Naive thymus-derived CD4-positive, alpha-beta T cell (primary cell): ENCODE measurements around the gene SPART. TPM values are rescaled to one million over a fixed set of nuclear protein-coding genes. Genes with fewer than 3 reads are reported as not detected.

Experiments used
- ATAC-seq: fragments of 150-1000 bp; cut with Tn5 transposase; 2 replicates; pipeline ENCODE4 v1.10.0; 2021; ENCODE audit warnings: mild to moderate bottlenecking, moderate library complexity
- CTCF ChIA-PET: fragments of 350-600 bp; sonication (Branson Sonifier 250); formaldehyde crosslinking; loops from one replicate; lab custom pipeline; 2021; ENCODE audit warnings: antibody characterized with exemption; lab: Charles Lee
- POLR2A ChIA-PET: fragments of 350-600 bp; sonication (Branson Sonifier 250); formaldehyde crosslinking; loops from one replicate; lab custom pipeline; 2021; ENCODE audit warnings: antibody characterized with exemption, inconsistent platforms; lab: Charles Lee
- DNase-seq, 9 donors: peaks; one replicate each; pipeline versions ENCODE4 v3.0.0 to v3.0.0-alpha.2; 2020 to 2022; ENCODE audit warnings: mixed read lengths in 1 of 9
- H3K27ac ChIP-seq: one replicate; pipeline ENCODE4 v1.7.0; 2013; ENCODE audit warnings: mild to moderate bottlenecking, low read depth, low read length, moderate library complexity
- H3K27me3 ChIP-seq, 2 donors: one replicate each; pipeline ENCODE4 v1.7.0; 2013; ENCODE audit warnings: low read length in 2 of 2, mild to moderate bottlenecking in 2 of 2, moderate library complexity in 2 of 2; ENCODE audit not compliant: control insufficient read depth in 2 of 2, insufficient read depth in 2 of 2
- H3K36me3 ChIP-seq, 3 experiments: 1 replicate in 2 of 3; 2 replicates in 1 of 3; pipeline ENCODE4 v1.7.0; 2013; ENCODE audit warnings: low read length in 3 of 3, mild to moderate bottlenecking in 3 of 3, moderate library complexity in 1 of 3; ENCODE audit not compliant: insufficient read depth in 3 of 3, control insufficient read depth in 2 of 3
- H3K4me1 ChIP-seq, 2 donors: one replicate each; pipeline ENCODE4 v1.7.0; 2013; ENCODE audit warnings: low read length in 2 of 2, mild to moderate bottlenecking in 2 of 2, moderate library complexity in 1 of 2; ENCODE audit not compliant: control insufficient read depth in 2 of 2, insufficient read depth in 2 of 2
- H3K4me3 ChIP-seq: 2 replicates; pipeline ENCODE4 v1.7.0; 2013; ENCODE audit warnings: mild to moderate bottlenecking, low read length
- H3K9me3 ChIP-seq, 3 experiments: 1 replicate in 2 of 3; 2 replicates in 1 of 3; pipeline ENCODE4 v1.7.0; 2013; ENCODE audit warnings: low read length in 3 of 3; ENCODE audit not compliant: control insufficient read depth in 2 of 3
- H3K27ac Mint-ChIP-seq, 9 donors: one replicate each; pipeline ENCODE4 v1.8.0; 2020 to 2022; ENCODE audit warnings: mixed read lengths in 9 of 9, mild to moderate bottlenecking in 8 of 9, moderate library complexity in 5 of 9, inconsistent platforms in 2 of 9
- H3K27me3 Mint-ChIP-seq, 5 donors: one replicate each; pipeline ENCODE4 v1.8.0; 2021 to 2022; ENCODE audit warnings: mixed read lengths in 5 of 5, mild to moderate bottlenecking in 1 of 5
- H3K36me3 Mint-ChIP-seq, 5 donors: one replicate each; pipeline ENCODE4 v1.8.0; 2020 to 2022; ENCODE audit warnings: mixed read lengths in 5 of 5, mild to moderate bottlenecking in 3 of 5, inconsistent platforms in 1 of 5
- H3K4me1 Mint-ChIP-seq, 7 donors: one replicate each; pipeline ENCODE4 v1.8.0; 2020 to 2022; ENCODE audit warnings: mixed read lengths in 7 of 7, mild to moderate bottlenecking in 3 of 7, inconsistent platforms in 1 of 7
- H3K4me3 Mint-ChIP-seq, 10 donors: one replicate each; pipeline ENCODE4 v1.8.0; 2020 to 2022; ENCODE audit warnings: mild to moderate bottlenecking in 10 of 10, mixed read lengths in 10 of 10, moderate library complexity in 6 of 10, inconsistent platforms in 2 of 10
- H3K9me3 Mint-ChIP-seq, 11 donors: one replicate each; pipeline ENCODE4 v1.8.0; 2020 to 2022; ENCODE audit warnings: mixed read lengths in 11 of 11, mild to moderate bottlenecking in 4 of 11, inconsistent platforms in 1 of 11, moderate library complexity in 1 of 11
- intact Hi-C, 2 donors: fragments of 100-400 bp; cut with micrococcal nuclease; formaldehyde crosslinking; loops; one replicate each; pipeline ENCODE4 v1.15.1; 2023
- polyA plus RNA-seq, 2 donors: library from polyadenylated mRNA; unstranded; fragments of 300-500 nt; fragmentation: Illumina TruSeq; gene quantifications; one replicate each; pipeline ENCODE4 v1.2.3, GENCODE V29; 2021
- total RNA-seq, 6 experiments: library from RNA in 5 of 6; stranded (reverse) in 5 of 6; gene quantifications; 1 replicate in 5 of 6; 2 replicates in 1 of 6; pipeline ENCODE4 v1.2.3 and lab custom pipeline; 2021 to 2026

SPART gene
- total and polyA plus RNA-seq, 7 experiments from 2014 or later, result 24.8 to 67.5 (median 39.6) TPM

GRCh38 chr13:36275190-36276002, 70.8 kb downstream of the SPART start:
- ATAC-seq (no peak), DNase-seq (no peak)
- ChIA-PET CTCF (interaction anchor here (1.1 to 1.3 kb wide), 2 partner anchors 11 to 12 kb away, joined by 3 to 4 read pairs; no protein-coding TSS in a partner anchor), POLR2A (no interaction called here)
- H3K27me3 Mint-ChIP-seq, result peaks cover 0 to 17% (median 10%) of the 10 kb centered on the region in 5 donors
- no peak overlapping the region for H3K27ac Mint-ChIP-seq
- H3K4me3 ChIP-seq, result no peak overlapping the region
- no peaks in the 10 kb centered on the region for H3K4me1 Mint-ChIP-seq
- H3K27ac ChIP-seq, result no peak overlapping the region
- intact Hi-C loops, result no loop called here
- no peak overlapping the region for H3K4me3 Mint-ChIP-seq
- no peaks in the 10 kb centered on the region for H3K9me3 ChIP-seq
- no peaks in the 10 kb centered on the region for H3K27me3 ChIP-seq
- no peaks in the 10 kb centered on the region for H3K4me1 ChIP-seq
- H3K9me3 Mint-ChIP-seq, result no peaks in the 10 kb centered on the region
- no peaks in the 10 kb centered on the region for H3K36me3 Mint-ChIP-seq
- no peaks in the 10 kb centered on the region for H3K36me3 ChIP-seq

- ATAC-seq, result no peak
- Mint-ChIP-seq H3K27ac (no peak overlapping the region), H3K27me3 (peaks cover 3 to 19% (median 6%) of the 10 kb centered on the region in 5 donors), H3K4me3 (no peak overlapping the region), H3K4me1 (no peaks in the 10 kb centered on the region), H3K36me3 (no peaks in the 10 kb centered on the region), H3K9me3 (no peaks in the 10 kb centered on the region)
- ChIA-PET POLR2A (no interaction called here), CTCF (interaction anchor here (0.5 to 1.5 kb wide), 2 partner anchors 14 to 77 kb away, joined by 4 read pairs; no protein-coding TSS in a partner anchor)
- intact Hi-C loops, result no loop called here
- H3K4me1 ChIP-seq, result no peaks in the 10 kb centered on the region
- no peaks in the 10 kb centered on the region for H3K36me3 ChIP-seq
- no peak for DNase-seq
- no peak overlapping the region for H3K27ac ChIP-seq
- no peak overlapping the region for H3K4me3 ChIP-seq
- no peaks in the 10 kb centered on the region for H3K9me3 ChIP-seq
- no peaks in the 10 kb centered on the region for H3K27me3 ChIP-seq
Observed at GRCh38 chr13:36273431-36273830, 72.8 kb downstream of the SPART start.

- DNase-seq, result no peak
- H3K4me3 Mint-ChIP-seq, result no peak overlapping the region
- H3K27ac Mint-ChIP-seq, result no peak overlapping the region
- no peak overlapping the region for H3K27ac ChIP-seq
- no peak for ATAC-seq
- no peaks in the 10 kb centered on the region for H3K36me3 Mint-ChIP-seq
- no peaks in the 10 kb centered on the region for H3K9me3 ChIP-seq
- no peak overlapping the region for H3K4me3 ChIP-seq
- ChIA-PET CTCF (no interaction called here), POLR2A (no interaction called here)
- no peaks in the 10 kb centered on the region for H3K4me1 ChIP-seq
- no peaks in the 10 kb centered on the region for H3K36me3 ChIP-seq
- H3K4me1 Mint-ChIP-seq, result no peaks in the 10 kb centered on the region
- peaks cover 0 to 3% (median 0%) of the 10 kb centered on the region in 11 donors for H3K9me3 Mint-ChIP-seq
- H3K27me3 Mint-ChIP-seq, result peaks cover 0 to 23% (median 6%) of the 10 kb centered on the region in 5 donors
- H3K27me3 ChIP-seq, result no peaks in the 10 kb centered on the region
- intact Hi-C loops, result no loop called here
Observed at GRCh38 chr13:36261976-36262375, 84.2 kb downstream of the SPART start.

GRCh38 chr13:36261011-36261410, 85.2 kb downstream of the SPART start:
- POLR2A ChIA-PET, result no interaction called here
- Histone ChIP-seq H3K27ac (no peak overlapping the region), H3K36me3 (no peaks in the 10 kb centered on the region), H3K9me3 (no peaks in the 10 kb centered on the region), H3K27me3 (no peaks in the 10 kb centered on the region), H3K4me3 (no peak overlapping the region), H3K4me1 (no peaks in the 10 kb centered on the region)
- CTCF ChIA-PET, result no interaction called here
- Mint-ChIP-seq H3K27me3 (peaks cover under 1 to 25% (median 7%) of the 10 kb centered on the region in 5 donors), H3K27ac (no peak overlapping the region), H3K4me1 (no peaks in the 10 kb centered on the region), H3K9me3 (peaks cover 0 to 2% (median 0%) of the 10 kb centered on the region in 11 donors), H3K36me3 (no peaks in the 10 kb centered on the region), H3K4me3 (no peak overlapping the region)
- intact Hi-C loops, result no loop called here
- DNase-seq (no peak), ATAC-seq (no peak)

- no peak overlapping the region for H3K27ac ChIP-seq
- H3K27me3 ChIP-seq, result no peaks in the 10 kb centered on the region
- Mint-ChIP-seq H3K36me3 (no peaks in the 10 kb centered on the region), H3K4me3 (no peak overlapping the region), H3K9me3 (peaks cover 0 to 2% (median 0%) of the 10 kb centered on the region in 11 donors), H3K4me1 (no peaks in the 10 kb centered on the region), H3K27ac (no peak overlapping the region), H3K27me3 (peaks cover 2 to 27% (median 12%) of the 10 kb centered on the region in 5 donors)
- intact Hi-C loops, result no loop called here
- H3K36me3 ChIP-seq, result no peaks in the 10 kb centered on the region
- no peaks in the 10 kb centered on the region for H3K9me3 ChIP-seq
- ATAC-seq (no peak), DNase-seq (no peak)
- CTCF ChIA-PET, result no interaction called here
- H3K4me1 ChIP-seq, result no peaks in the 10 kb centered on the region
- no peak overlapping the region for H3K4me3 ChIP-seq
- POLR2A ChIA-PET, result no interaction called here
Observed at GRCh38 chr13:36259361-36260137, 86.6 kb downstream of the SPART start.

GRCh38 chr13:36258831-36259230, 87.4 kb downstream of the SPART start:
- Mint-ChIP-seq H3K36me3 (no peaks in the 10 kb centered on the region), H3K9me3 (peaks cover 0 to 2% (median 0%) of the 10 kb centered on the region in 11 donors), H3K27ac (no peak overlapping the region), H3K27me3 (peaks cover 2 to 21% (median 12%) of the 10 kb centered on the region in 5 donors), H3K4me1 (no peaks in the 10 kb centered on the region), H3K4me3 (no peak overlapping the region)
- DNase-seq (no peak), ATAC-seq (no peak)
- Histone ChIP-seq H3K4me3 (no peak overlapping the region), H3K27ac (no peak overlapping the region), H3K4me1 (no peaks in the 10 kb centered on the region), H3K27me3 (no peaks in the 10 kb centered on the region), H3K9me3 (no peaks in the 10 kb centered on the region), H3K36me3 (no peaks in the 10 kb centered on the region)
- ChIA-PET POLR2A (no interaction called here), CTCF (no interaction called here)
- intact Hi-C loops, result no loop called here
